Endothelial cell of umbilical vein (primary cell): ENCODE results near the gene ADGRG2. TPM values are rescaled to one million over a fixed set of nuclear protein-coding genes. Genes with fewer than 3 reads are reported as not detected.

Experiments used
- BruUV-seq: library from RNA; stranded (reverse); fragments of 400-500 nt; replicated peaks from 2 replicates; lab custom pipeline; 2021; lab: Mats Ljungman, UMichigan
- CTCF ChIA-PET: fragments of 300-600, 350-600 bp; sonication (Branson Sonifier 250); formaldehyde crosslinking; loops from one replicate; lab custom pipeline; 2021; ENCODE audit warnings: antibody characterized with exemption, inconsistent platforms; lab: Charles Lee
- POLR2A ChIA-PET: fragments of 300-600, 350-600 bp; sonication (Branson Sonifier 250); formaldehyde crosslinking; loops from one replicate; lab custom pipeline; 2021; ENCODE audit warnings: antibody characterized with exemption, inconsistent platforms; lab: Charles Lee
- DNase-seq: peaks from one replicate; pipeline ENCODE4 v3.0.0-alpha.2; 2011; ENCODE audit warnings: low read depth, low spot score
- FAIRE-seq: peaks from 2 replicates; lab custom pipeline; 2011; peaks lifted over from hg19 to GRCh38; lab: Jason Lieb, UNC
- H2AFZ ChIP-seq: 2 replicates; pipeline ENCODE4 v1.6.0; 2012; ENCODE audit warnings: low read depth, low read length, control low read depth, inconsistent platforms
- H3K27ac ChIP-seq: 2 replicates; pipeline ENCODE4 v1.5.1; 2011; ENCODE audit warnings: low read depth, mild to moderate bottlenecking, control low read depth, low read length, moderate library complexity; ENCODE audit not compliant: insufficient read depth
- H3K27me3 ChIP-seq, 2 experiments: 2 replicates each; pipeline versions ENCODE4 v1.6.0 to v1.6.1; 2011; ENCODE audit warnings: low read length in 2 of 2, mixed read lengths in 1 of 2; ENCODE audit not compliant: control insufficient read depth in 2 of 2, insufficient read depth in 2 of 2
- H3K36me3 ChIP-seq, 2 experiments: 2 replicates in 1 of 2; 3 replicates in 1 of 2; pipeline ENCODE4 v1.5.1; 2011; ENCODE audit warnings: low read length in 2 of 2, mild to moderate bottlenecking in 1 of 2, moderate library complexity in 1 of 2; ENCODE audit not compliant: control insufficient read depth in 2 of 2, insufficient read depth in 2 of 2; ENCODE audit errors: extremely low read depth in 1 of 2
- H3K4me1 ChIP-seq: 3 replicates; pipeline ENCODE4 v1.5.1; 2011; ENCODE audit warnings: mild to moderate bottlenecking, low read length; ENCODE audit not compliant: control insufficient read depth, insufficient read depth; ENCODE audit errors: extremely low read depth
- H3K4me2 ChIP-seq: 2 replicates; pipeline ENCODE4 v1.6.1; 2011; ENCODE audit warnings: low read length, control low read depth, mixed read lengths; ENCODE audit not compliant: insufficient read depth
- H3K4me3 ChIP-seq, 3 experiments: fragments of 200-600 bp in 1 of 3; sonication (generic), shearing (Covaris generic) in 1 of 3; replicated peaks in 1 of 3; 2 replicates each; pipeline ENCODE4 v1.5.1; 2011 to 2016; ENCODE audit warnings: control low read depth in 3 of 3, low read length in 3 of 3, mild to moderate bottlenecking in 2 of 3, inconsistent platforms in 1 of 3, low read depth in 1 of 3, moderate library complexity in 1 of 3; ENCODE audit not compliant: insufficient read depth in 1 of 3
- H3K79me2 ChIP-seq: 2 replicates; pipeline ENCODE4 v1.6.0; 2012; ENCODE audit warnings: low read length, inconsistent platforms; ENCODE audit not compliant: control insufficient read depth, insufficient read depth
- H3K9ac ChIP-seq: replicated peaks from 2 replicates; pipeline ENCODE3; 2011; ENCODE audit warnings: low read length, control low read depth; ENCODE audit not compliant: insufficient read depth; ENCODE audit errors: extremely low read depth
- H3K9me1 ChIP-seq: replicated peaks from 3 replicates; pipeline ENCODE4 v1.6.0; 2011; ENCODE audit warnings: mild to moderate bottlenecking, low read length; ENCODE audit not compliant: control insufficient read depth, insufficient read depth; ENCODE audit errors: extremely low read depth
- H3K9me3 ChIP-seq: replicated peaks from 2 replicates; pipeline ENCODE4 v1.5.1; 2012; ENCODE audit warnings: low read length, inconsistent platforms; ENCODE audit not compliant: control insufficient read depth, insufficient read depth
- H4K20me1 ChIP-seq: replicated peaks from 2 replicates; pipeline ENCODE3; 2011; ENCODE audit warnings: mild to moderate bottlenecking, low read length; ENCODE audit not compliant: control insufficient read depth, insufficient read depth; ENCODE audit errors: extremely low read depth
- EZH2 ChIP-seq: IDR thresholded peaks from 2 replicates; pipeline ENCODE4 v1.6.1; 2012; ENCODE audit warnings: borderline replicate concordance, low read depth, mild to moderate bottlenecking, moderate library complexity, low read length, inconsistent platforms; ENCODE audit not compliant: severe bottlenecking
- FOS ChIP-seq: IDR thresholded peaks from 2 replicates; pipeline ENCODE4 v1.6.1; 2011; ENCODE audit warnings: mild to moderate bottlenecking, low read length, moderate library complexity, borderline replicate concordance; ENCODE audit not compliant: insufficient read depth
- GATA2 ChIP-seq: IDR thresholded peaks from 2 replicates; pipeline ENCODE4 v1.7.0; 2011; ENCODE audit warnings: low read depth, mild to moderate bottlenecking, moderate library complexity, mixed read lengths, low read length; ENCODE audit not compliant: insufficient read length, insufficient read depth
- JUN ChIP-seq: IDR thresholded peaks from 2 replicates; pipeline ENCODE4 v1.6.1; 2011; ENCODE audit warnings: borderline replicate concordance, low read depth; ENCODE audit not compliant: insufficient read length, insufficient read depth
- MYC ChIP-seq: IDR thresholded peaks from one replicate; pipeline ENCODE4 v1.6.1; 2011; ENCODE audit warnings: mild to moderate bottlenecking, low read depth, low read length
- POLR2A ChIP-seq: IDR thresholded peaks from 2 replicates; pipeline ENCODE4 v1.6.1; 2012; ENCODE audit warnings: low read depth, mild to moderate bottlenecking, control low read depth, low read length
- POLR2AphosphoS5 ChIP-seq: IDR thresholded peaks from 2 replicates; pipeline ENCODE4 v1.6.1; 2012; ENCODE audit warnings: low read depth, mild to moderate bottlenecking, control low read depth, low read length, moderate library complexity; ENCODE audit not compliant: insufficient read depth
- dilution Hi-C: fragments of 300-500 bp; cut with MboI; formaldehyde crosslinking; loops from one replicate; pipeline ENCODE4 v1.15.0; 2019; ENCODE audit warnings: low sequenced_read_pairs; ENCODE audit not compliant: extremely low pct_ligation_motif_present
- intact Hi-C: fragments of 100-400 bp; cut with micrococcal nuclease; formaldehyde crosslinking; loops from one replicate; pipeline ENCODE4 v1.10.0; 2022
- polyA plus RNA-seq, 4 experiments: library from polyadenylated mRNA; depleted of rRNA in 3 of 4; stranded (reverse) in 3 of 4; unstranded in 1 of 4; fragments of >200 nt; gene quantifications; 2 replicates each; pipeline versions ENCODE4 v1.2.1 to v1.2.3, GENCODE V29; 2011 to 2012; ENCODE audit warnings: missing spikeins in 1 of 4
- total RNA-seq: library from RNA; stranded (reverse); gene quantifications from 2 replicates; pipeline ENCODE4 v1.2.3, GENCODE V29; 2021
- TF ChIP-seq, protein P1 (sequence below): IDR thresholded peaks from 2 replicates; pipeline ENCODE4 v1.6.1; 2011; ENCODE audit not compliant: insufficient read depth, insufficient read length
- TF ChIP-seq, protein P2 (sequence below), 2 donors: IDR thresholded peaks; 1 replicate in 1 of 2; 2 replicates in 1 of 2; pipeline ENCODE4 v1.5.1; 2011; ENCODE audit warnings: low read length in 2 of 2, mild to moderate bottlenecking in 2 of 2, moderate library complexity in 2 of 2, control low read depth in 1 of 2, inconsistent platforms in 1 of 2, low read depth in 1 of 2; ENCODE audit not compliant: insufficient read depth in 1 of 2; ENCODE audit errors: extremely low read depth in 1 of 2

Gene ADGRG2
- total and polyA plus RNA-seq, 2 donors (not counting 3 experiments of a cell fraction or from before 2014, with no cell fraction given), result not detected

DNA sequence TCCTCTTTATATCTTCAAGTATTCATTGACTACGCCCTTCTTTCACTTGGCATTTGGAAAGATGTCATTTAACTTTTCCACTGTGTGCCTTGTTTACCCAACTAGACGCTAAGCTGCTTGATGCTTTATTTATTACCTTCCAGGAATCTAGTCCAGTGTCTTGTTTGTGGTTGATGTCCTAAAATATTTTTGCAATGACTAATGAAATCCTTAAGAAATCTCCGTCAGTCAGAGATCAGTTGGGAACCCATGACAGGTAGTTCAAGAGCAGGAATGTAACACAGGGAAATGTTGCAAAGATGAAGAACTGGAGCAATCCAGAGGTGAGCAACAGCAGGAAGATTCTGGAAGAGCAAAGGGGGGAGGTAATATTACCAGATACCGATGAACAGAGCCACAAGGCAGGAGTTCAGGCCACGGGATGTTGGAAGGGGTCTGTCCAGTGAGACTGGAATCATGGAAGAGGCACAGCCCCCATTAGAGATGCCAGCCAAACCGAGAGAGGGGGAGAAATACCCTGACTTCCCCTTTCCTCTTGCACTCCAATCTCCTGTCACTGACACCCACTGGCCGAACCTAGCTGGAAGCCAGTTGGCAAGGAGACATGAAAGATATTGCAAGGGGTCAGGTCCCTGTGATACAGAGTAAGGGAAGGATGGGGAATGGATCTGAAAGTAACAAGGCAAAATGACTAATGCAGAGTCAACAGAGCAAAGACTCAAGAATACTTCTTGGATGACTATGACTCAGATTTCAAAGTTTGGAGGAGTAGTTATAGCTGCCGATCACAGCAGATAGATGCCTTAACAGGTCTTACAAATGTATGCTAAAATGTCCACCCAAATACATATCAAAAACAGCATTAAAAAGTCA is 75.7 kb downstream of the ADGRG2 start:
- POLR2A ChIA-PET, result no interaction called here
- CTCF ChIA-PET, result no interaction called here
- BruUV-seq, result no TSS peak

More for the DNA sequence above, 75.7 kb downstream of the ADGRG2 start:
- Histone ChIP-seq H3K9ac (no peak overlapping the region), H4K20me1 (no peaks in the 10 kb centered on the region), H3K4me2 (no peak overlapping the region), H2AFZ (no peak overlapping the region), H3K79me2 (no peaks in the 10 kb centered on the region), H3K9me1 (no peaks in the 10 kb centered on the region), H3K9me3 (no peaks in the 10 kb centered on the region), H3K27me3 (no peaks in the 10 kb centered on the region), H3K36me3 (no peaks in the 10 kb centered on the region), H3K4me1 (no peaks in the 10 kb centered on the region), H3K4me3 (no peak overlapping the region), H3K27ac (no peak overlapping the region)
- FAIRE-seq (no peak), DNase-seq (no peak)
- intact Hi-C loops, result no loop called here
- dilution Hi-C loops, result no loop called here
- TF ChIP-seq FOS (no peak), EZH2 (no peak), JUN (no peak), MYC (no peak), GATA2 (no peak), POLR2AphosphoS5 (no peak), POLR2A (no peak)
- TF ChIP-seq, protein P1, sequence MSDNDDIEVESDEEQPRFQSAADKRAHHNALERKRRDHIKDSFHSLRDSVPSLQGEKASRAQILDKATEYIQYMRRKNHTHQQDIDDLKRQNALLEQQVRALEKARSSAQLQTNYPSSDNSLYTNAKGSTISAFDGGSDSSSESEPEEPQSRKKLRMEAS, result no peak
- TF ChIP-seq, protein P2, sequence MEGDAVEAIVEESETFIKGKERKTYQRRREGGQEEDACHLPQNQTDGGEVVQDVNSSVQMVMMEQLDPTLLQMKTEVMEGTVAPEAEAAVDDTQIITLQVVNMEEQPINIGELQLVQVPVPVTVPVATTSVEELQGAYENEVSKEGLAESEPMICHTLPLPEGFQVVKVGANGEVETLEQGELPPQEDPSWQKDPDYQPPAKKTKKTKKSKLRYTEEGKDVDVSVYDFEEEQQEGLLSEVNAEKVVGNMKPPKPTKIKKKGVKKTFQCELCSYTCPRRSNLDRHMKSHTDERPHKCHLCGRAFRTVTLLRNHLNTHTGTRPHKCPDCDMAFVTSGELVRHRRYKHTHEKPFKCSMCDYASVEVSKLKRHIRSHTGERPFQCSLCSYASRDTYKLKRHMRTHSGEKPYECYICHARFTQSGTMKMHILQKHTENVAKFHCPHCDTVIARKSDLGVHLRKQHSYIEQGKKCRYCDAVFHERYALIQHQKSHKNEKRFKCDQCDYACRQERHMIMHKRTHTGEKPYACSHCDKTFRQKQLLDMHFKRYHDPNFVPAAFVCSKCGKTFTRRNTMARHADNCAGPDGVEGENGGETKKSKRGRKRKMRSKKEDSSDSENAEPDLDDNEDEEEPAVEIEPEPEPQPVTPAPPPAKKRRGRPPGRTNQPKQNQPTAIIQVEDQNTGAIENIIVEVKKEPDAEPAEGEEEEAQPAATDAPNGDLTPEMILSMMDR (IDR thresholded peaks at IDR 0.05; ENCODE audit: extremely low read depth in 1 of 2, insufficient read depth in 1 of 2, low read depth in 1 of 2, low read length in 2 of 2), result no peak
